Activated naive CD4-positive, alpha-beta T cell treated with anti-CD3 and anti-CD28 coated beads, Interleukin-2, amount 50 U/mL, for 24 hours (primary cell): ENCODE results near the gene LRRC75A.

Source experiments
- H3K27ac Mint-ChIP-seq: one replicate; pipeline ENCODE4 v1.8.0; 2021; ENCODE audit warnings: mild to moderate bottlenecking, mixed read lengths
- H3K27me3 Mint-ChIP-seq: one replicate; pipeline ENCODE4 v1.8.0; 2021; ENCODE audit warnings: mixed read lengths
- H3K36me3 Mint-ChIP-seq: one replicate; pipeline ENCODE4 v1.8.0; 2021; ENCODE audit warnings: mixed read lengths
- H3K4me1 Mint-ChIP-seq: one replicate; pipeline ENCODE4 v1.8.0; 2021; ENCODE audit warnings: mixed read lengths
- H3K4me3 Mint-ChIP-seq: one replicate; pipeline ENCODE4 v1.8.0; 2021; ENCODE audit warnings: mild to moderate bottlenecking, mixed read lengths
- H3K9me3 Mint-ChIP-seq: one replicate; pipeline ENCODE4 v1.8.0; 2021; ENCODE audit warnings: mixed read lengths

LRRC75A gene

GRCh38 chr17:16438557-16439302, 53.3 kb downstream of the LRRC75A start:
- Mint-ChIP-seq H3K9me3 (no peaks in the 10 kb centered on the region), H3K4me3 (peak overlapping the region; percentile 100), H3K27me3 (no peaks in the 10 kb centered on the region), H3K36me3 (peaks cover 30% of the 10 kb centered on the region), H3K27ac (peak overlapping the region; percentile 100), H3K4me1 (peaks cover 36% of the 10 kb centered on the region)

DNA sequence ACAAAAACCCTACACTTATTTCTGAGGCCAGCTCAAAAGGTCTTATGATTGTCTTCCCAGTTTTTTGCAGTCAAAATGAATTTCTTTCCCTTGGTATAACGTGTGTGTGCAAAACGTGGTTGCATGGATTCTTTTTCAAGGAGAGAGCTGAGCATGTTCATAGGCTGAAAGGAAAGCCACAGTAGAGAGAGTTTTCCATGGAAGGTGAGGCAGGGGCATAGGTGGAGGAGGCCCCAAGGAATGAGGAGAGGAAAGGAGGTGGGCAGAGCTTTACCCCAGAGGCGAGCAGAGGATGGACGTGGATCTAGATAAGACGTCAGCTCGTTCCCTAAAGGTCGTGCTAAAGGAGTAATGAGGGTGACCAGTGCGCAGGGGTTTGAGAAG, 53.8 kb downstream of the LRRC75A start:
- Mint-ChIP-seq H3K27me3 (no peaks in the 10 kb centered on the region), H3K9me3 (no peaks in the 10 kb centered on the region), H3K4me3 (peak overlapping the region; percentile 100), H3K36me3 (peaks cover 30% of the 10 kb centered on the region), H3K27ac (peak overlapping the region; percentile 100), H3K4me1 (peaks cover 36% of the 10 kb centered on the region)

- Mint-ChIP-seq H3K36me3 (peaks cover 26% of the 10 kb centered on the region), H3K27ac (peak overlapping the region; percentile 14)
These were observed 54.9 kb downstream of the LRRC75A start for GRCh38 chr17:16437083-16437482.

GRCh38 chr17:16435925-16436886, 55.8 kb downstream of the LRRC75A start:
- Mint-ChIP-seq H3K27ac (peak overlapping the region; percentile 90), H3K36me3 (peaks cover 18% of the 10 kb centered on the region), H3K27me3 (no peaks in the 10 kb centered on the region), H3K4me1 (peaks cover 19% of the 10 kb centered on the region), H3K9me3 (no peaks in the 10 kb centered on the region), H3K4me3 (no peak overlapping the region)

More at GRCh38 chr17:16437083-16437482, 54.9 kb downstream of the LRRC75A start:
- Mint-ChIP-seq H3K9me3 (no peaks in the 10 kb centered on the region), H3K4me1 (peaks cover 25% of the 10 kb centered on the region), H3K27me3 (no peaks in the 10 kb centered on the region), H3K4me3 (no peak overlapping the region)

- no peak overlapping the region for H3K27ac Mint-ChIP-seq
- H3K4me3 Mint-ChIP-seq = no peak overlapping the region
These were observed 57.3 kb downstream of the LRRC75A start for GRCh38 chr17:16434662-16435061.

DNA sequence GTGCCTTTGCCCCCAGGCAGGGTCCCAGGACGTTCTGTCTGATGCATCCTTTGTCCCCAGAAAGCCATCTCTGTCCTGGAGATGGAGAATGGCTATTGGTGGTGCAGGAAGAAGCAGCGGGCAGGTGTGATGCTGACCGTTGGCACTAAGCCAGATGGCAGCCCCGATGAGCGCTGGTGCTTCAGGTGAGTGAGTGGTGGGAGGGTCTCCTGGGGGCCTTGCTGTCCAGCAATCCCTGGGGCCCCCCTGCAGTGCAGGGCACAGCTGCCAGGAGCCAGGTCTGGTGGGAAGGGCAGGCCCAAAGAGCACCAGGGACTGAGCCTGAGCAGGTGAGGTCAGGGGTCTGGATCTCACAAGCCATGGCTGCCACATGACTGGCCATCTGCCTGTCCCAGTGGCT, 58.5 kb downstream of the LRRC75A start:
- H3K27ac Mint-ChIP-seq = no peak overlapping the region
- peaks cover 6% of the 10 kb centered on the region for H3K4me1 Mint-ChIP-seq
- H3K4me3 Mint-ChIP-seq = no peak overlapping the region
- H3K27me3 Mint-ChIP-seq = no peaks in the 10 kb centered on the region
- H3K9me3 Mint-ChIP-seq = no peaks in the 10 kb centered on the region
- peaks cover 2% of the 10 kb centered on the region for H3K36me3 Mint-ChIP-seq

More at GRCh38 chr17:16434662-16435061, 57.3 kb downstream of the LRRC75A start:
- H3K9me3 Mint-ChIP-seq = no peaks in the 10 kb centered on the region
- peaks cover 6% of the 10 kb centered on the region for H3K36me3 Mint-ChIP-seq
- H3K4me1 Mint-ChIP-seq = peaks cover 11% of the 10 kb centered on the region
- no peaks in the 10 kb centered on the region for H3K27me3 Mint-ChIP-seq

DNA sequence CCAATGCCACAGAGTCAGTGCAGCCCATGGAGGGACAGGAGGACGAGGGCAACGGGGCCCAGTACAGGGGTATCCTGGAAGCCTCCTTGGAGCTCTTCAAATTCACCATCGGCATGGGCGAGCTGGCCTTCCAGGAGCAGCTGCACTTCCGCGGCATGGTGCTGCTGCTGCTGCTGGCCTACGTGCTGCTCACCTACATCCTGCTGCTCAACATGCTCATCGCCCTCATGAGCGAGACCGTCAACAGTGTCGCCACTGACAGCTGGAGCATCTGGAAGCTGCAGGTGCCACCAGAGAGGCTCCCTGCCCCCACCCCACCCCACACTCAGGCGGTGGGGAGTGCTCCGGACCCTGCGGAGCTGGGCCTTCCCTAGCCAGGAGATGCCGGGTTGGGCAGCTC, 60.0 kb downstream of the LRRC75A start:
- Mint-ChIP-seq H3K9me3 (no peaks in the 10 kb centered on the region), H3K4me3 (no peak overlapping the region), H3K36me3 (peaks cover 2% of the 10 kb centered on the region), H3K27me3 (no peaks in the 10 kb centered on the region), H3K4me1 (no peaks in the 10 kb centered on the region), H3K27ac (no peak overlapping the region)

DNA sequence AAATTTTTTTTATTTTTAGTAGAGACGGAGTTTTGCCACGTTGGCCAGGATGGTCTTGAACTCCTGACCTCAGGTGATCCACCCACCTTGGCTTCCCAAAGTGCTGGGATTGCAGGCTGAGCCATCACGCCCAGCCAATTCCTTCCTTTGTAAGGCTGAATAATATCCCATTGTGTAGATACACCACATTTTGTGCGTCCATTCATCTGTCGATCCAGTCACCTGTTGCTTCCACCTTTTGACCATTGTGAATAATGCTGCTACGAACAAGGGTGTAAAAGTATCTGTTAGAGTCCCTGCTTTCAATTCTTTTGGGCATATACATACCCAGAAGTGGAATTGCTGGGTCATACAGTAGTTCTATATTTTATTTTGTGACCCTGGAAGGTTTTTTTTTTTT, 61.3 kb downstream of the LRRC75A start:
- H3K4me1 Mint-ChIP-seq = no peaks in the 10 kb centered on the region
- H3K36me3 Mint-ChIP-seq = peaks cover 2% of the 10 kb centered on the region
- H3K27ac Mint-ChIP-seq = no peak overlapping the region
- H3K9me3 Mint-ChIP-seq = no peaks in the 10 kb centered on the region
- no peak overlapping the region for H3K4me3 Mint-ChIP-seq
- H3K27me3 Mint-ChIP-seq = no peaks in the 10 kb centered on the region

DNA sequence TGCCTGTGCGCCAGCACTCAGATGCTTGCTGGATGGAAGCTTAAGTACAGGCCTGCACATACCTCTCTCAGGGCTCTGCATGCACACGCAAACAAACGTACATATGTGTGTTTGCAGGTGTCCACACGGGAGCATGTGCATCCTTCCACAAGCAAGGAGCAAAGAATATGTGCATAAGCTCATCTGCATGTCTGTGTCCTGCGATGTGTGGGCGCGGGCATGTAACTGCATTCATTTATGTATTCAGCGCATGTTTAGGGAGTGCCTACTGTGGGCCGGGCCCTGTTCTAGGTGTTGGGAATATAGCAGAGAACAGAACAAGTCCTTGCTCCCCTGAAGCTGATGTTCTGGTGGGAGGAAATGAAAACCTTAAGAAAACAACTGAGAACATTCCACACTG, 62.9 kb downstream of the LRRC75A start:
- H3K9me3 Mint-ChIP-seq = no peaks in the 10 kb centered on the region
- H3K4me1 Mint-ChIP-seq = no peaks in the 10 kb centered on the region
- H3K27me3 Mint-ChIP-seq = no peaks in the 10 kb centered on the region
- H3K36me3 Mint-ChIP-seq = peaks cover 2% of the 10 kb centered on the region
- no peak overlapping the region for H3K4me3 Mint-ChIP-seq
- H3K27ac Mint-ChIP-seq = no peak overlapping the region

DNA sequence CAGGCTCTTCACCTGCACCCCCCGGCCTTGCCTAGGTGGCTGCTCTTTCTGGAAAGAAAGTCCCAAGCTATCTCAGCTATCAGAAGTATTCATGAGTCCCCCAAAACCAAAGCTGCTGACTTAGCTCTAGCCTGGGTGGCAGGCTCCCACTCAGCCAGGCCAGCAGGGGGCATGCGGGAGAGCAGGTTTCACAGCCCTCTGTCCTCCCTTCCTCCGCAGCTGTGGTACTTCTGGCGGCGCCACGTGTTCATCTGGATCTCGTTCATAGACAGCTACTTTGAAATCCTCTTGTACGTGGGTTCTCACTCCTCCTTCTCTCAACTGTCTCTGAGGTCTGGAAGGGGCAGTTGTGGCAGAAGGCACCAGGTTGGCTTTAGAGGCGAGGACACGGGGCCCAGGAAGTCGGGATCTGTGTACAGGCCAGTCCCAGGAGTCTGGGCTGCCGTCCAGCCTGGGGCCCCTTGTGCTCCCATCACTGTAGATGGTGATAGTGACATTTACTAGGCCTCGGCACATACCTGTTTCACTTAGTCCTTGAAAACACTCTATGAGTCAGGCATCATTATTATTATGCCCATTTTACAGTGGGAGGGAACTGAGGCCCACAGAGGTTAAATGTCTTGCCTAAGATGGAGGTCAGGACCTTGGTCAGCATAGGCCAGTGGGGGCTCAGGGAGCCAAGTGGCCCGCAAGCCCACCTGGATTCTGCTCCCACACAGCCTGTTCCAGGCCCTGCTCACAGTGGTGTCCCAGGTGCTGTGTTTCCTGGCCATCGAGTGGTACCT, 63.7 kb downstream of the LRRC75A start:
- Mint-ChIP-seq H3K27me3 (no peaks in the 10 kb centered on the region), H3K36me3 (peaks cover 2% of the 10 kb centered on the region), H3K27ac (peak overlapping the region; percentile 23), H3K4me3 (no peak overlapping the region), H3K4me1 (no peaks in the 10 kb centered on the region), H3K9me3 (no peaks in the 10 kb centered on the region)

DNA sequence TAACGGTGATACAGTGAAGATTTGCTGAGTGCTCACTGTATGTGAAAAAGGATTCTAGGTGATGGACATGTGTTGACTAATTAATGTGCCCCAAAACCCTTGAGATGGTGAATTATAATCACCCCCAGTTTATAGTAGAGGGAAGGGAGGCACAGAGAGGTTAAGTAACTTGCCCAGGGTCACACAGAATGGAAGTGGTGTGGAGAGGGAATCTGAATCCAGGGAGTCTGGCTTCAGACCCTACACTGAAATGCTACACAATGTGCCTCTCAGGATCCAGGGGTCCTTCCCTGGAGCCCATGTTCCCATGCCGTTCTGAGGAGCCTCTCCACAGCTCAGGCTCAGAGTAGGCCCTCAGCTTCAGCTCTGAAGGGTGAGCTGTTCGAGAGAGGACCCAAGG, 65.0 kb downstream of the LRRC75A start:
- Mint-ChIP-seq H3K27ac (no peak overlapping the region), H3K4me3 (no peak overlapping the region), H3K9me3 (no peaks in the 10 kb centered on the region), H3K4me1 (no peaks in the 10 kb centered on the region), H3K36me3 (peaks cover 2% of the 10 kb centered on the region), H3K27me3 (no peaks in the 10 kb centered on the region)

DNA sequence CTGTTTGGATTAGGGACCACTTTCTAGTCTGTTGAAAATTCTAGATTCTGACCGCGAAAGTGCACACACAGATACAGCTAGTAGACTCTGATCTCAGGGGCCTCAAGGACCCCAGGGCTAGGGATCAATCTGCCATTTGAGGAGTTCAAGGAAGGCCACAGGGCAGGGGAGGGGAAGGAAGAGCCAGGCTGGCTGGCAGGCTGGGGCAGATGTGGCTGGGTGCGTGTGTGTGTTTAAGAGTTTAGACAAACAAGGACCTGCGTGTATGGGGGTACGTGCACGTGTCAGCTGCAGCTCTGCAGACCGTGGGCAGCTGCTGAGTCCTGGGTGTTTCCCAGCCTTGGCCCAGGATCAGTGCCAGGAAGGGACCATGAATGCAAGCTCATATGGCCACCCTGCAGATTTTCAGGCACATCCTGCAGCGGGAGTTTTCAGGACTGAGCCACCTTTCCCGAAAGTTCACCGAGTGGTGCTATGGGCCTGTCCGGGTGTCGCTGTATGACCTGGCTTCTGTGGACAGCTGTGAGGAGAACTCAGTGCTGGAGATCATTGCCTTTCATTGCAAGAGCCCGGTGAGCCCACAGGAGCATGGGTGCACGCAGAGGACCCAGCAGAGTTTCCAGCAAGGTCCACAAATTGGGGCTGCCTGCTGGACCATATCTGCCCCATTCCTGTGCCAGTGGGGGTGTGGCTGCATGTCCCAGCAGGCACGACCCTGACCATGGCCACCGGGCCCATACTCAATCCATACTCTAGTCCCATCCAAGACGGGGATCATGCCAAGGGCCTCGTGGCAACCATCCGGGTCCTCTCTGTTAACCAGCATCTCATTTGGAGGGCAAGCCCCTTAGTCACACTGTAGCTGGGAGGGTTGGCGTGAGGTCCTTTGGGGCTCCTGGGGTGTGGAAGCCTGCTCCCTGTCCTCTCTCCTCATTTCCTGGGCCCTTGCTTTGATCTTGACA, 66.0 kb downstream of the LRRC75A start:
- H3K9me3 Mint-ChIP-seq = no peaks in the 10 kb centered on the region
- H3K27me3 Mint-ChIP-seq = no peaks in the 10 kb centered on the region
- H3K4me3 Mint-ChIP-seq = no peak overlapping the region
- H3K27ac Mint-ChIP-seq = peak overlapping the region; percentile 51
- H3K36me3 Mint-ChIP-seq = peaks cover 2% of the 10 kb centered on the region
- peaks cover 1% of the 10 kb centered on the region for H3K4me1 Mint-ChIP-seq

DNA sequence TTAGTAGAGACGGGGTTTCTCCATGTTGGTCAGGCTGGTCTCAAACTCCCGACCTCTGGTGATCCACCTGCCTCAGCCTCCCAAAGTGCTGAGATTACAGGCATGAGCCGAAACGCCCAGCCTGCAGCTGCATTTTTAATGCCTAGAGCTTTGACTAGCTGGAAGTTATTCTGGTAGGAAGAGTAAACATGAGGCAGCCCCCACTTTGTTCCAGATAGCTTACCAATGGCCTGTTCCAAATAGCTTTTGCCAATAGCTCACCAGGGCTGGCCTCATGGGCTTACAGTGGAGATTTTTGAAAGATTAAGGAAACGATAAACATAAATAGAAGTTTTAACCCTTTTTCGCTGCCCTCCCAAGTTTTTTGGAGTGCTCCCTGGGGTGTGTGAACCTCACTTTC, 66.8 kb downstream of the LRRC75A start:
- H3K4me3 Mint-ChIP-seq = no peak overlapping the region
- no peaks in the 10 kb centered on the region for H3K9me3 Mint-ChIP-seq
- H3K27ac Mint-ChIP-seq = no peak overlapping the region
- peaks cover 2% of the 10 kb centered on the region for H3K36me3 Mint-ChIP-seq
- H3K27me3 Mint-ChIP-seq = no peaks in the 10 kb centered on the region
- H3K4me1 Mint-ChIP-seq = peaks cover 9% of the 10 kb centered on the region

DNA sequence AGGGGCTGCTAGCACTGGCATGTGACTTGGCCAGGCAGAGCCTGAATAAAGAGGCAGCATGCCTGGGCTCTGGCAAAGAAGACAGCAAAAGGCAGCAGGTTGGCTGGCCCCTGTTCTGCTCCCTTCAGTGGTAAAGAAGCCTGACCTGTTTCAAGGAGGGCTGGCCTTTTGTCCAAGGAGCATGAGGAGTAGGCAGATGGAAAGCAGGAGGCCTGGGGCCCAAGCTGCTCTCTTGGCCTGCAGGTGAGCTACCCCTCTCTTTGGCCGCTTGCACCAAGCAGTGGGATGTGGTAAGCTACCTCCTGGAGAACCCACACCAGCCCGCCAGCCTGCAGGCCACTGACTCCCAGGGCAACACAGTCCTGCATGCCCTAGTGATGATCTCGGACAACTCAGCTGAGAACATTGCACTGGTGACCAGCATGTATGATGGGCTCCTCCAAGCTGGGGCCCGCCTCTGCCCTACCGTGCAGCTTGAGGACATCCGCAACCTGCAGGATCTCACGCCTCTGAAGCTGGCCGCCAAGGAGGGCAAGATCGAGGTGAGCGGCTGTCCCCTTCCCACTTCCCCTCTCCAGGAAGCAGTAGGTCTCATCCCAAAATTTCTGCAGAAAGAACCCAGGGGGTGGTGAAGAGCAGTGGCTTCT, 68.6 kb downstream of the LRRC75A start:
- H3K36me3 Mint-ChIP-seq = no peaks in the 10 kb centered on the region
- H3K9me3 Mint-ChIP-seq = no peaks in the 10 kb centered on the region

More for the DNA sequence above, 68.6 kb downstream of the LRRC75A start:
- H3K27me3 Mint-ChIP-seq = no peaks in the 10 kb centered on the region
- H3K4me3 Mint-ChIP-seq = no peak overlapping the region
- H3K4me1 Mint-ChIP-seq = peaks cover 27% of the 10 kb centered on the region
- peak overlapping the region; percentile 15 for H3K27ac Mint-ChIP-seq
